GM20000 (cell line): ENCODE data around the gene WDR88.

ENCODE experiments used
- DNase-seq: peaks from one replicate; pipeline ENCODE4 v3.0.0; 2012; ENCODE audit warnings: low spot score
- CTCF ChIP-seq: IDR thresholded peaks from 2 replicates; pipeline ENCODE4 v1.5.1; 2012; ENCODE audit warnings: mild to moderate bottlenecking, control low read depth; ENCODE audit errors: extremely low read depth, missing control alignments

WDR88 gene

GRCh38 chr19:33194886-33195644 is 63.2 kb downstream of the WDR88 start:
- TF ChIP-seq CTCF = no peak
- DNase-seq = no peak

DNA sequence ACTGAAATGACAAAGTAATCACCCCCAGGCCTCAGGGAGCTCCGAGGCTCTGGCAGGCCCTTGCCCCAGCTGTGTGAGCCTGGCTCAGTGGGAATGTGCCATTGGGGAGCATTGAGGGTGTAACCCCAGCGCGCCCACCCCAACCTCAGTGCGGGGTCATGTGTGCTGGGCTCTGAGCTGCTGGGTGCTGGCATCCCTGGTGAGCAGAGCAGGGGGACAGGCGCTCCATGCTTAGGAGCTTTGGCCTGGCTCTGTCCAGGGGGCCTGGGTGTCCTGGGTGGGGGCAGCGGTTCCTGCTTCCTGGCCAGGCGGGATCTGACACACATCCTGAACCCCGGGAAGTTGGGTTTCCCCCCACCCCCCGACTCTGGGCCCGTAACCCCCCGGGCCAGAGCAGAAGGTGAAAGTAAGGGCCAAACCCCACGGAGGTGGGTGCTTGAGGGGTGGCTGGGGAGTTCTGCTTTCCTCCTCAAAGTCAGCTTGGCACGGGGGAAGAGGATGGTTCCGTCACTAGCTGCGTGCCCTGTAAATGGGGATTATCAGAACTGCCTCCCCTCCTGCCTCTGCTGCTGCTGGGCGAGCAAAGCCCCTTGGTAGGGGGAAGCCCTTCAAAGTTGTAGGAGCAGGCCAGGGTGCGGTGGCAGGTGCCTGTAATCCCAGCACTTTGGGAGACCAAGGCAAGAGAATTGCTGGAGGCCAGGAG is 63.9 kb downstream of the WDR88 start:
- DNase-seq = no peak
- TF ChIP-seq CTCF = no peak

DNA sequence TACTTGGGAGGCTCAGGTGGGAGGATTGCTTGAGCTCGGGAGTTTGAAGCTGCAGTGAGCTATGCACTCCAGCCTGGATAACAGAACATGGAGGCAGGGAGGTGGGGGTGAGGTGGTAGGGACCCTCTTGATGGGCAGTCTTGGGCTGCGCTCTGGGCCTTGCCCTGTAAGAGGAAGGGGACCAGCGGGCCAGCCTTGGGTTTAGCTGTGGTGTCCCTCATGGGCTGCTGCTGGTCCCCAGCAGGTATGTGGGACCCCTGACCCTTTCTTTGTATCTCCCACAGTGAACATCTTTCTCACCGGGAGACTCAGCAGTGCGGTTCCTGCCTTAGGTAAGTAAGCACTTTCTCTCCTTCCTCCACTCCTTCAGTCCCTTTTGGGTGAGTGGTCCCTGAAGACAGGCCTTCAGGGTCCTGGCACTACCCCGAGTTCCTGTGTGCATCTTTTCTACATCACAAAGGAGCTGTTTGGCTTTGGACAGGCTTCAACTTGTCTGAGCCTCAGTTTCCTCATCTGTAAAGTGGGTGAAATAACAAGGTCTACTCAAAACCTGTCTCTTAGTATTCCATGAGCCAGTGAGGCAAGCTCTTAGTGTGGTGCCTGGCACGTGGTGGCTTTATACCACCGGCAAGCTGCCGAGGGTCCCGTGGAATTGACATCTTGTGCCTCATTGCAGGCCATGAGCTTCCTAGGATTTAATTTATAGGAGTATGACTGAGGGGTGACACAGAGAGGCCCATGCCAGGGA is 64.7 kb downstream of the WDR88 start:
- TF ChIP-seq CTCF = no peak

GRCh38 chr19:33197591-33198000 is 65.7 kb downstream of the WDR88 start:
- TF ChIP-seq CTCF = no peak
- DNase-seq = peak; percentile 69

More for the DNA sequence above, 64.7 kb downstream of the WDR88 start:
- no peak for DNase-seq

- no peak for TF ChIP-seq CTCF
- no peak for DNase-seq
Measured at GRCh38 chr19:33198169-33198568, 66.3 kb downstream of the WDR88 start.

DNA sequence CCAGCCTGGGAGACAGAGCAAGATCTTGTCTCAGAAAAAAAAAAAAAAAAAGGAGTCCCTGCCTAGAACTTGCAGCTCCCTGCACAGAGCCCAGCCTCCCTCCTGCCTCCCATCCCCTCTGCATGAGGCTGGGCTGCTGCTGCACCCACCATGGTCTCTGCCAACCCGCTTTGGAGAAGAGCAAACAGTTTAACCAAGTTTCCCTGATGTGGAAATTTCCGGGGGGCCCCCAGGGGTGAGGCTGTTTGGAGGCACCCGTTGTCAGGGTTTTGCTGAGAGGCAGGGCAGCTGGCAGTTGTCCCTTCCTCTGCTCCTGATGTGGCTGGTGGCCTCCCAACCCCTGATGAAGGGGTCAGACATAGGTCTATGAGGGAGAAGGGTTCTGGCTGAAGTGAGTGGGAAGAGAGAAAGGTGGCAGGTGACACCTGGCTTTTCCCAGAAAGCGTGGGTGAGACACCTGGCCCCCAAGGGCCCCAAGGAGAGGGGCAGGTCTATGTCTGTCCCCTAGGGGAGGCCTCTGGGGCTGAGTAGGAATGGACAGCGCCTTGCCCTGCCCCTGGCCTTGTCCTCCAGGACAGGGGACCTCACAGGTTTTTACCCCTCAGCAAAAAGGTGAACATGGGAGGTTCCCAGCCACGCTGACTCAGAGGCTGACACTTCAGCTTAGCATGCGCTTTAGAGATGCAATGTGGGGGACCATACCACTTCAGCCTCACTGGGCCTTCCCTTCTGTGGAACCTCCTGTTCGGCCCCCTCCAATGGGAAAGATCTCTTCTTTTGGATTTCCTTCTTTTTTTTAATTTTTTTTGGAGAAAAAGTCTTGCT is 67.7 kb downstream of the WDR88 start:
- TF ChIP-seq CTCF = no peak
- DNase-seq = no peak
